Endodermal cell (in vitro differentiated cells): ENCODE measurements around the gene TLCD4. TPM values are rescaled to one million over a fixed set of nuclear protein-coding genes. Genes with fewer than 3 reads are reported as not detected.

ENCODE experiments used
- DNase-seq: peaks from one replicate; pipeline ENCODE4 v3.0.0-alpha.2; 2017
- H3K27ac ChIP-seq: 2 replicates; pipeline ENCODE4 v1.5.1; 2013; ENCODE audit warnings: mild to moderate bottlenecking, low read depth, low read length, moderate library complexity
- H3K27me3 ChIP-seq: 2 replicates; pipeline ENCODE4 v1.6.1; 2013; ENCODE audit warnings: mild to moderate bottlenecking, low read length, moderate library complexity; ENCODE audit not compliant: insufficient read depth, control insufficient read depth, poor library complexity, severe bottlenecking
- H3K36me3 ChIP-seq: 2 replicates; pipeline ENCODE4 v1.7.0; 2013; ENCODE audit warnings: mild to moderate bottlenecking, low read length, moderate library complexity; ENCODE audit not compliant: control insufficient read depth, insufficient read depth
- H3K4me1 ChIP-seq: one replicate; pipeline ENCODE4 v1.7.0; 2013; ENCODE audit warnings: low read length; ENCODE audit not compliant: control insufficient read depth, insufficient read depth
- H3K4me3 ChIP-seq: 2 replicates; pipeline ENCODE4 v1.5.1; 2013; ENCODE audit warnings: mild to moderate bottlenecking, low read length, moderate library complexity
- H3K9ac ChIP-seq: 2 replicates; pipeline ENCODE4 v1.6.1; 2013; ENCODE audit warnings: mild to moderate bottlenecking, low read length, moderate library complexity; ENCODE audit not compliant: poor library complexity, severe bottlenecking; ENCODE audit errors: extremely low read depth
- H3K9me3 ChIP-seq: 2 replicates; pipeline ENCODE4 v1.6.1; 2013; ENCODE audit warnings: mild to moderate bottlenecking, low read length, moderate library complexity; ENCODE audit not compliant: control insufficient read depth
- H3K27ac Mint-ChIP-seq: 2 replicates; pipeline ENCODE4 v1.8.0; 2020; ENCODE audit warnings: mixed read lengths
- H3K27me3 Mint-ChIP-seq: 2 replicates; pipeline ENCODE4 v1.8.0; 2021; ENCODE audit warnings: mild to moderate bottlenecking, mixed read lengths; ENCODE audit not compliant: insufficient read depth
- H3K36me3 Mint-ChIP-seq: 2 replicates; pipeline ENCODE4 v1.8.0; 2020; ENCODE audit warnings: low read depth, mixed read lengths
- H3K4me1 Mint-ChIP-seq: 2 replicates; pipeline ENCODE4 v1.8.0; 2020; ENCODE audit warnings: mixed read lengths
- H3K4me3 Mint-ChIP-seq: 2 replicates; pipeline ENCODE4 v1.8.0; 2020; ENCODE audit warnings: mild to moderate bottlenecking, moderate library complexity, mixed read lengths
- H3K9me3 Mint-ChIP-seq: 2 replicates; pipeline ENCODE4 v1.8.0; 2020; ENCODE audit warnings: mild to moderate bottlenecking, mixed read lengths
- CTCF ChIP-seq: fragments of 200-600 bp; sonication (generic); conservative IDR thresholded peaks from 2 replicates; pipeline ENCODE4 v1.5.0; 2021; ENCODE audit warnings: antibody characterized with exemption, mild to moderate bottlenecking
- WGBS, 2 experiments: methylation state at CpG; one replicate each; pipeline versions ENCODE4 v1.1.5 to v1.1.7; 2013; ENCODE audit warnings: missing lambda C conversion rate in 2 of 2, mixed read lengths in 1 of 2; ENCODE audit not compliant: insufficient coverage in 1 of 2, insufficient read length in 1 of 2; 5-methylcytosine and 5-hydroxymethylcytosine counted together
- total RNA-seq, 2 donors: library from RNA; stranded (reverse); fragmentation: NEBNext Ultra II Directional in 1 of 2; extraction: Animal tissue kit (Norgen Biotek cat#: 25700) in 1 of 2; gene quantifications; 2 replicates in 1 of 2; 3 replicates in 1 of 2; pipeline ENCODE4 v1.2.1, GENCODE V29; 2021

The TLCD4 gene
- total RNA-seq, 2 donors from 2014 or later: 6.4 to 19.3 TPM

DNA sequence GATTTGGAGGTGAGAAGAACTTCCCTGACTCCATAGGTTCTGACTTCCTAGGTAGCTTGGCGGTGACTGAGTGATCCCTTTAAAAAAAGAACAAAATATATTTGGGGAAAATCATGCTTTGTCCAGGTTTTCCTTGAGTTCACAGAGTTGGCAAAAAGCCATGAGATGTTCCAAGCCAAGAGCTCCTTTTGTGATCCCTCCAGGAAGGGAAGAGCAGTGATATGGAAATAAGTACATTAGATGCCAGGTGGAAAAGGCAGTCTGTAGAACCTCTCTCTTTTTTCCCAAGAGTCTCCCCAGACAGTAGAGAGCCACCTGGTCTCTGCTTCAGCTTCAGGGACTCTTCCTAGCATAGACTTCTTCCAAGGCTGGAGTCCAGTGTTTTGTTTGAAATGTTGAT is 10.2 kb downstream of the TLCD4 start:
- no peak overlapping the region for H3K27ac Mint-ChIP-seq
- Histone ChIP-seq H3K27me3 (no peaks in the 10 kb centered on the region), H3K4me1 (peaks cover 13% of the 10 kb centered on the region), H3K4me3 (no peak overlapping the region), H3K9me3 (no peaks in the 10 kb centered on the region), H3K9ac (no peak overlapping the region), H3K36me3 (no peaks in the 10 kb centered on the region), H3K27ac (no peak overlapping the region)
- no peaks in the 10 kb centered on the region for H3K36me3 Mint-ChIP-seq
- H3K9me3 Mint-ChIP-seq: no peaks in the 10 kb centered on the region
- H3K27me3 Mint-ChIP-seq: no peaks in the 10 kb centered on the region
- H3K4me3 Mint-ChIP-seq: no peak overlapping the region
- 96% methylated on average over 1 of the region's 1 CpG; no CpG with 5 or more reads in 1 of the 2 experiments for WGBS, 2 experiments
- TF ChIP-seq CTCF: no peak
- no peak for DNase-seq
- H3K4me1 Mint-ChIP-seq: peaks cover 19% of the 10 kb centered on the region

DNA sequence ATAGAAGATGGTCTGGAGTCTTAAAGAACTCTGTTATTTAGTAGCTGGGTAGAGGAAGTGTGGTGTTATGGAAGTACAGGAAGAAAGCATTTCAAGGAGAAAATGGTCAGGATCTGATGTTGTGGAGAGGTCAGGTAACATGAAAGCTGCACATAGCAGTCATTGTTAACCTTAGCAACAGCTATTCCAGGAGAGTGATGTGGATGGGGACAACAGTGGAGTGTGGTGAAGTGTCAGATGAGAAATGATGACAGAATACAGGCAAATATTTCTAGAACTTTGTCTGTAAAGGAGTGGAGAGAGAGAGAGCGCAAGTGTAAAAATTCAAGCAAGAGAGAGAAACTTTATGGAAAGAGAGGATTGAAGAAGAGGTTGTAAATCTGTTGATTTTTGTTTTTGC is 15.6 kb downstream of the TLCD4 start:
- no peaks in the 10 kb centered on the region for H3K36me3 ChIP-seq
- H3K9me3 ChIP-seq: no peaks in the 10 kb centered on the region
- H3K27me3 Mint-ChIP-seq: no peaks in the 10 kb centered on the region
- WGBS, 2 experiments: 93 to 100% methylated on average over 1 of the region's 1 CpG
- no peak overlapping the region for H3K9ac ChIP-seq
- no peak overlapping the region for H3K4me3 Mint-ChIP-seq
- no peak overlapping the region for H3K4me3 ChIP-seq
- H3K4me1 Mint-ChIP-seq: peaks cover 15% of the 10 kb centered on the region
- H3K27ac Mint-ChIP-seq: no peak overlapping the region
- no peak for TF ChIP-seq CTCF
- no peaks in the 10 kb centered on the region for H3K36me3 Mint-ChIP-seq
- H3K4me1 ChIP-seq: peaks cover 4% of the 10 kb centered on the region
- H3K9me3 Mint-ChIP-seq: no peaks in the 10 kb centered on the region
- no peak overlapping the region for H3K27ac ChIP-seq
- no peaks in the 10 kb centered on the region for H3K27me3 ChIP-seq
- DNase-seq: no peak

DNA sequence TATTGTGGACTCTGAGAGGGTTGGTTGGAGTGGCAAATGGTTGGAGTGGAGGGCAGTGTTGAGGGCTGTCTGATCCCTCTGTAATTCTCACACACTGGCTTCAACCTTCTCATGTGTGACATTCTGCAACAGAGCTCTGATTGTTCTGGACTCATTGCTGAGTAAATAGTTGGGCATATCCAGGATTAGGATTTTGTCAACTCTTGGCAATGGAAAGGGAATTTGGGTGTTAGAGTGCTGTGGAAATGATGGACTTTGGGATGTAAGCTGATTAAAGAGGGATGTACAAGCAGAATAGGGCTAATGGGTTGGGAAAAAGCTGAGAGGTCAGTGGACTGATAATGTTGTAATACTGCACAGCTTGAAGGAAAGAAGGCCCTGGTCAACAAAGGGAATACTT is 16.5 kb downstream of the TLCD4 start:
- peaks cover 4% of the 10 kb centered on the region for H3K36me3 ChIP-seq
- DNase-seq: no peak
- Mint-ChIP-seq H3K4me3 (no peak overlapping the region), H3K9me3 (no peaks in the 10 kb centered on the region), H3K27me3 (no peaks in the 10 kb centered on the region), H3K27ac (no peak overlapping the region), H3K4me1 (peaks cover 15% of the 10 kb centered on the region), H3K36me3 (no peaks in the 10 kb centered on the region)
- H3K9ac ChIP-seq: no peak overlapping the region
- H3K4me3 ChIP-seq: no peak overlapping the region
- H3K4me1 ChIP-seq: peaks cover 4% of the 10 kb centered on the region
- no peaks in the 10 kb centered on the region for H3K27me3 ChIP-seq
- H3K9me3 ChIP-seq: no peaks in the 10 kb centered on the region
- TF ChIP-seq CTCF: no peak
- no peak overlapping the region for H3K27ac ChIP-seq
